HEK293 (cell line): ENCODE measurements around the gene SSH3.

Experiments
- CTCF ChIA-PET: fragments of 350-600 bp; formaldehyde crosslinking; extraction: SDS; loops from one replicate; lab custom pipeline; 2021; ENCODE audit warnings: antibody characterized with exemption; lab: Yijun Ruan, JAX
- POLR2A ChIA-PET: fragments of 300-600 bp; formaldehyde crosslinking; extraction: SDS; loops from one replicate; lab custom pipeline; 2020; ENCODE audit warnings: antibody characterized with exemption, inconsistent platforms; lab: Yijun Ruan, JAX
- H3K27ac ChIP-seq: fragments of 200-500 bp; sonication (Bioruptor generic); 2 replicates; pipeline ENCODE4 v1.5.1; 2014; ENCODE audit warnings: low read depth, low read length, control low read depth, inconsistent platforms; ENCODE audit errors: extremely low read depth
- H3K36me3 ChIP-seq, 2 experiments: fragments of 200-500 bp in 1 of 2; sonication (Bioruptor generic) in 1 of 2; 1 replicate in 1 of 2; 2 replicates in 1 of 2; pipeline ENCODE4 v1.5.1; 2014 to 2017; ENCODE audit warnings: inconsistent platforms in 2 of 2, low read length in 2 of 2; ENCODE audit not compliant: control insufficient read depth in 2 of 2, insufficient read depth in 1 of 2
- H3K4me1 ChIP-seq: fragments of 200-500 bp; sonication (Bioruptor generic); 2 replicates; pipeline ENCODE4 v1.5.1; 2014; ENCODE audit warnings: mild to moderate bottlenecking, low read length, inconsistent platforms; ENCODE audit not compliant: control insufficient read depth, insufficient read depth
- H3K4me3 ChIP-seq: 2 replicates; pipeline ENCODE4 v1.5.1; 2011; ENCODE audit warnings: low read depth, mild to moderate bottlenecking, control low read depth, low read length, moderate library complexity
- H3K9me3 ChIP-seq: fragments of 200-500 bp; sonication (Bioruptor generic); 2 replicates; pipeline ENCODE4 v1.5.1; 2014; ENCODE audit warnings: low read depth, low read length, inconsistent platforms; ENCODE audit not compliant: control insufficient read depth, insufficient read depth
- EGR2 ChIP-seq: fragments of 450-650 bp; formaldehyde crosslinking; IDR thresholded peaks from 2 replicates; pipeline ENCODE4 v1.5.1; 2016; ENCODE audit warnings: low read depth, missing biosample characterization, missing genetic modification characterization
- GLI4 ChIP-seq: fragments of 450-650 bp; formaldehyde crosslinking; IDR thresholded peaks from 2 replicates; pipeline ENCODE4 v1.5.1; 2016; ENCODE audit warnings: missing biosample characterization, missing genetic modification characterization
- HOXD13 ChIP-seq: sonication (generic); formaldehyde crosslinking; IDR thresholded peaks from 2 replicates; pipeline ENCODE4 v1.8.0; 2022; ENCODE audit warnings: missing genetic modification reagents, borderline replicate concordance
- KLF8 ChIP-seq: fragments of 450-650 bp; formaldehyde crosslinking; IDR thresholded peaks from 2 replicates; pipeline ENCODE4 v1.5.1; 2016; ENCODE audit warnings: missing biosample characterization, missing genetic modification characterization
- OVOL3 ChIP-seq: fragments of 450-650 bp; formaldehyde crosslinking; IDR thresholded peaks from 2 replicates; pipeline ENCODE4 v1.5.1; 2016; ENCODE audit warnings: missing biosample characterization, missing genetic modification characterization
- PRDM6 ChIP-seq: fragments of 450-650 bp; formaldehyde crosslinking; IDR thresholded peaks from 2 replicates; pipeline ENCODE4 v1.5.1; 2017; ENCODE audit warnings: missing biosample characterization, missing genetic modification characterization
- RBAK ChIP-seq: fragments of 450-650 bp; formaldehyde crosslinking; IDR thresholded peaks from 2 replicates; pipeline ENCODE4 v1.5.1; 2016; ENCODE audit warnings: missing biosample characterization, missing genetic modification characterization
- TCF7L2 ChIP-seq: IDR thresholded peaks from 2 replicates; pipeline ENCODE4 v1.6.1; 2011; ENCODE audit warnings: low read depth, mild to moderate bottlenecking, inconsistent platforms, low read length, moderate library complexity, borderline replicate concordance
- ZBTB48 ChIP-seq: fragments of 450-650 bp; formaldehyde crosslinking; IDR thresholded peaks from 2 replicates; pipeline ENCODE4 v1.5.1; 2016; ENCODE audit warnings: missing biosample characterization, missing genetic modification characterization
- ZFHX2 ChIP-seq: fragments of 450-650 bp; formaldehyde crosslinking; conservative IDR thresholded peaks from 2 replicates; pipeline ENCODE4 v1.5.1; 2016; ENCODE audit warnings: missing biosample characterization, missing genetic modification characterization
- ZNF121 ChIP-seq: fragments of 450-650 bp; formaldehyde crosslinking; IDR thresholded peaks from 2 replicates; pipeline ENCODE4 v1.5.1; 2016; ENCODE audit warnings: missing biosample characterization, missing genetic modification characterization
- ZNF138 ChIP-seq: fragments of 450-650 bp; formaldehyde crosslinking; IDR thresholded peaks from 2 replicates; pipeline ENCODE4 v1.5.1; 2016; ENCODE audit warnings: missing biosample characterization, missing genetic modification characterization, borderline replicate concordance
- ZNF174 ChIP-seq: fragments of 450-650 bp; formaldehyde crosslinking; IDR thresholded peaks from 2 replicates; pipeline ENCODE4 v1.5.0; 2017; ENCODE audit warnings: missing biosample characterization, mild to moderate bottlenecking, missing genetic modification characterization
- ZNF175 ChIP-seq: fragments of 450-650 bp; formaldehyde crosslinking; IDR thresholded peaks from 2 replicates; pipeline ENCODE4 v1.5.1; 2016; ENCODE audit warnings: missing biosample characterization, missing genetic modification characterization
- ZNF202 ChIP-seq: fragments of 450-650 bp; formaldehyde crosslinking; IDR thresholded peaks from 2 replicates; pipeline ENCODE4 v1.5.1; 2016; ENCODE audit warnings: missing biosample characterization, missing genetic modification characterization, borderline replicate concordance
- ZNF223 ChIP-seq: fragments of 450-650 bp; formaldehyde crosslinking; IDR thresholded peaks from 2 replicates; pipeline ENCODE4 v1.5.1; 2016; ENCODE audit warnings: missing biosample characterization, missing genetic modification characterization
- ZNF266 ChIP-seq: fragments of 450-650 bp; formaldehyde crosslinking; IDR thresholded peaks from 2 replicates; pipeline ENCODE4 v1.5.1; 2016; ENCODE audit warnings: missing biosample characterization, missing genetic modification characterization, low read depth
- ZNF335 ChIP-seq: fragments of 450-650 bp; formaldehyde crosslinking; conservative IDR thresholded peaks from 2 replicates; pipeline ENCODE4 v1.5.1; 2016; ENCODE audit warnings: missing biosample characterization, missing genetic modification characterization
- ZNF433 ChIP-seq: fragments of 450-650 bp; formaldehyde crosslinking; IDR thresholded peaks from 2 replicates; pipeline ENCODE4 v1.5.1; 2016; ENCODE audit warnings: missing biosample characterization, missing genetic modification characterization, low read depth
- ZNF501 ChIP-seq: fragments of 450-650 bp; formaldehyde crosslinking; IDR thresholded peaks from 2 replicates; pipeline ENCODE4 v1.5.1; 2016; ENCODE audit warnings: missing biosample characterization, missing genetic modification characterization
- ZNF560 ChIP-seq: fragments of 450-650 bp; formaldehyde crosslinking; IDR thresholded peaks from 2 replicates; pipeline ENCODE4 v1.5.1; 2017; ENCODE audit warnings: missing biosample characterization, missing genetic modification characterization, borderline replicate concordance
- ZNF571 ChIP-seq: fragments of 450-650 bp; formaldehyde crosslinking; IDR thresholded peaks from 2 replicates; pipeline ENCODE4 v1.5.0; 2017; ENCODE audit warnings: missing biosample characterization, missing genetic modification characterization
- ZNF585B ChIP-seq: fragments of 450-650 bp; formaldehyde crosslinking; IDR thresholded peaks from 2 replicates; pipeline ENCODE4 v1.5.1; 2016; ENCODE audit warnings: missing biosample characterization, missing genetic modification characterization
- ZNF658 ChIP-seq: fragments of 450-650 bp; formaldehyde crosslinking; IDR thresholded peaks from 2 replicates; pipeline ENCODE4; 2016; ENCODE audit warnings: missing biosample characterization, missing genetic modification characterization
- ZNF776 ChIP-seq: fragments of 450-650 bp; formaldehyde crosslinking; IDR thresholded peaks from 2 replicates; pipeline ENCODE4 v1.5.0; 2017; ENCODE audit warnings: missing biosample characterization, missing genetic modification characterization, borderline replicate concordance
- ZNF791 ChIP-seq: fragments of 450-650 bp; formaldehyde crosslinking; IDR thresholded peaks from 2 replicates; pipeline ENCODE4 v1.5.1; 2016; ENCODE audit warnings: missing biosample characterization, missing genetic modification characterization
- ZSCAN23 ChIP-seq: fragments of 450-650 bp; formaldehyde crosslinking; IDR thresholded peaks from 2 replicates; pipeline ENCODE4 v1.5.1; 2016; ENCODE audit warnings: missing biosample characterization, missing genetic modification characterization
- ZSCAN5A ChIP-seq: fragments of 450-650 bp; formaldehyde crosslinking; IDR thresholded peaks from 2 replicates; pipeline ENCODE4 v1.5.1; 2016; ENCODE audit warnings: missing biosample characterization, missing genetic modification characterization
- TF ChIP-seq, protein P1 (sequence below): fragments of 450-650 bp; formaldehyde crosslinking; optimal IDR thresholded peaks from 2 replicates; pipeline ENCODE3; 2016; ENCODE audit warnings: missing biosample characterization, mild to moderate bottlenecking, missing genetic modification characterization
- TF ChIP-seq, protein P2 (sequence below): fragments of 450-650 bp; formaldehyde crosslinking; IDR thresholded peaks from 2 replicates; pipeline ENCODE4 v1.5.1; 2016; ENCODE audit warnings: missing biosample characterization, missing genetic modification characterization, low read depth
- TF ChIP-seq, protein P3 (sequence below): fragments of 450-650 bp; formaldehyde crosslinking; IDR thresholded peaks from 2 replicates; pipeline ENCODE4 v1.5.1; 2016; ENCODE audit warnings: missing biosample characterization, missing genetic modification characterization, borderline replicate concordance

Gene SSH3

DNA sequence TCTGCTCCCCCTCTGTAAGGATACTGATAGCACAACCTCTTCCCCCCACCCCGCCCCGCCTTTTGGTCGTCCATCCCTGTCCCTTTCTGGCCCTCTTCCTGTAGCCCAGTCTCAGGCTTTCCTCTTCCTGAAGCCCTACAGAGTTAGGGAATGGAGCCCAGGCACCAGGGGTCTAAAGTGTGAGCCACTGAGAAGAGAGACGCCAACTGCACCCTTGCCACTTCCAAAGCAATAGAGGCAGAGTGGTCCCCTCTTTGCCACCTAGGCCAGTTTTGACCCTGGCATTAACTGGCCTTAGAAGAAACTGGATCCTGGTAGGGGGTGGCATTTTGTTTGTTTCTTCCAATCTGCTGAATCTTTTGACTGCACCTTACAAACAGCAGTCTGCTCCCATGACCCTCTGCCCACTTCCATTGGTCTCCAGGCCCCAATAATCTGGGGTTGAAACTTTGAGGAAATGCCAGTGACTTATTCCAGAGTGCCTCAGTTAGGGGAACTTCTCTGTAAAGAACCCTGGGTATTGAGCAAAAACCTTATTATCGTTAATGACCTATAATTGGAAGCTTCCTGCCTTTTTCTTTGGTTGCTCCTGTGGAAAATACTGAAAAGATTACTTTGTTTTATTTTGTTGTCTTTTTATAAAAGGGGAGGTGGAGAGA, 46.7 kb upstream of the SSH3 start:
- no peak for TF ChIP-seq ZFHX2 (tag by site-specific recombination)
- TF ChIP-seq ZNF138 (tag by site-specific recombination): no peak
- TF ChIP-seq ZNF501 (tag by site-specific recombination): no peak
- TF ChIP-seq, protein P1, sequence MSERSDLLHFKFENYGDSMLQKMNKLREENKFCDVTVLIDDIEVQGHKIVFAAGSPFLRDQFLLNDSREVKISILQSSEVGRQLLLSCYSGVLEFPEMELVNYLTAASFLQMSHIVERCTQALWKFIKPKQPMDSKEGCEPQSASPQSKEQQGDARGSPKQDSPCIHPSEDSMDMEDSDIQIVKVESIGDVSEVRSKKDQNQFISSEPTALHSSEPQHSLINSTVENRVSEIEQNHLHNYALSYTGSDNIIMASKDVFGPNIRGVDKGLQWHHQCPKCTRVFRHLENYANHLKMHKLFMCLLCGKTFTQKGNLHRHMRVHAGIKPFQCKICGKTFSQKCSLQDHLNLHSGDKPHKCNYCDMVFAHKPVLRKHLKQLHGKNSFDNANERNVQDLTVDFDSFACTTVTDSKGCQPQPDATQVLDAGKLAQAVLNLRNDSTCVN (tag by site-specific recombination): no peak
- no peak for TF ChIP-seq ZNF335 (tag by site-specific recombination)
- no peak for TF ChIP-seq OVOL3 (tag by site-specific recombination)
- TF ChIP-seq ZNF266: no peak
- TF ChIP-seq EGR2 (tag by site-specific recombination): no peak
- TF ChIP-seq ZNF175 (tag by site-specific recombination): no peak
- TF ChIP-seq ZNF223 (tag by site-specific recombination): no peak
- TF ChIP-seq KLF8 (tag by site-specific recombination): no peak
- no peak for TF ChIP-seq ZNF791 (tag by site-specific recombination)
- TF ChIP-seq, protein P2, sequence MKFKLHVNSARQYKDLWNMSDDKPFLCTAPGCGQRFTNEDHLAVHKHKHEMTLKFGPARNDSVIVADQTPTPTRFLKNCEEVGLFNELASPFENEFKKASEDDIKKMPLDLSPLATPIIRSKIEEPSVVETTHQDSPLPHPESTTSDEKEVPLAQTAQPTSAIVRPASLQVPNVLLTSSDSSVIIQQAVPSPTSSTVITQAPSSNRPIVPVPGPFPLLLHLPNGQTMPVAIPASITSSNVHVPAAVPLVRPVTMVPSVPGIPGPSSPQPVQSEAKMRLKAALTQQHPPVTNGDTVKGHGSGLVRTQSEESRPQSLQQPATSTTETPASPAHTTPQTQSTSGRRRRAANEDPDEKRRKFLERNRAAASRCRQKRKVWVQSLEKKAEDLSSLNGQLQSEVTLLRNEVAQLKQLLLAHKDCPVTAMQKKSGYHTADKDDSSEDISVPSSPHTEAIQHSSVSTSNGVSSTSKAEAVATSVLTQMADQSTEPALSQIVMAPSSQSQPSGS (tag by site-specific recombination): no peak
- no peak for TF ChIP-seq ZSCAN23 (tag by site-specific recombination)
- no peak for TF ChIP-seq PRDM6 (tag by site-specific recombination)
- no peak for TF ChIP-seq TCF7L2
- no peak for TF ChIP-seq ZNF776 (tag by site-specific recombination)
- no peak for TF ChIP-seq ZNF585B (tag by site-specific recombination)
- ChIA-PET CTCF (interaction anchor here (0.6 kb wide), 1 partner anchor 173 kb away, joined by 3 read pairs; no protein-coding TSS in a partner anchor), POLR2A (no interaction called here)
- Histone ChIP-seq H3K4me1 (no peaks in the 10 kb centered on the region), H3K27ac (no peak overlapping the region), H3K4me3 (no peak overlapping the region), H3K9me3 (no peaks in the 10 kb centered on the region), H3K36me3 (peaks cover 0 to 57% of the 10 kb centered on the region in 2 experiments; a peak in 1 of 3 replicates)

- CTCF ChIA-PET: no interaction called here
- no peak overlapping the region for H3K27ac ChIP-seq
- H3K4me1 ChIP-seq: no peaks in the 10 kb centered on the region
- POLR2A ChIA-PET: no interaction called here
- no peaks in the 10 kb centered on the region for H3K9me3 ChIP-seq
- H3K36me3 ChIP-seq: peaks cover 0 to 19% of the 10 kb centered on the region in 2 experiments; a peak in 1 of 3 replicates
- no peak overlapping the region for H3K4me3 ChIP-seq
- TF ChIP-seq RBAK (tag by site-specific recombination) (no peak), ZNF121 (tag by site-specific recombination) (no peak), ZNF658 (tag by site-specific recombination) (no peak), ZNF202 (tag by site-specific recombination) (no peak), ZSCAN5A (tag by site-specific recombination) (no peak), ZNF174 (no peak), ZBTB48 (tag by site-specific recombination) (no peak), GLI4 (tag by site-specific recombination) (no peak), HOXD13 (no peak), ZNF433 (no peak), ZNF571 (tag by site-specific recombination) (no peak), ZNF560 (tag by site-specific recombination) (no peak)
- TF ChIP-seq, protein P3, sequence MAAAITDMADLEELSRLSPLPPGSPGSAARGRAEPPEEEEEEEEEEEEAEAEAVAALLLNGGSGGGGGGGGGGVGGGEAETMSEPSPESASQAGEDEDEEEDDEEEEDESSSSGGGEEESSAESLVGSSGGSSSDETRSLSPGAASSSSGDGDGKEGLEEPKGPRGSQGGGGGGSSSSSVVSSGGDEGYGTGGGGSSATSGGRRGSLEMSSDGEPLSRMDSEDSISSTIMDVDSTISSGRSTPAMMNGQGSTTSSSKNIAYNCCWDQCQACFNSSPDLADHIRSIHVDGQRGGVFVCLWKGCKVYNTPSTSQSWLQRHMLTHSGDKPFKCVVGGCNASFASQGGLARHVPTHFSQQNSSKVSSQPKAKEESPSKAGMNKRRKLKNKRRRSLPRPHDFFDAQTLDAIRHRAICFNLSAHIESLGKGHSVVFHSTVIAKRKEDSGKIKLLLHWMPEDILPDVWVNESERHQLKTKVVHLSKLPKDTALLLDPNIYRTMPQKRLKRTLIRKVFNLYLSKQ (tag by site-specific recombination): no peak
These were observed 42.9 kb upstream of the SSH3 start for GRCh38 chr11:67260406-67260805.
